ENCODE data around the gene KRT2.

Gene KRT2

GRCh38 chr12:52614381-52615207, 37.4 kb downstream of the KRT2 start:
- DNase-seq: no peak

GRCh38 chr12:52613384-52614030, 38.5 kb downstream of the KRT2 start:
- DNase-seq: no peak

GRCh38 chr12:52612431-52613383, 39.3 kb downstream of the KRT2 start:
- DNase-seq: no peak

GRCh38 chr12:52611080-52611468, 40.9 kb downstream of the KRT2 start:
- no peak for DNase-seq

GRCh38 chr12:52608826-52609630, 43.0 kb downstream of the KRT2 start:
- no peak for DNase-seq

GRCh38 chr12:52608161-52608560, 43.9 kb downstream of the KRT2 start:
- no peak for DNase-seq

- DNase-seq: no peak
These were observed 44.7 kb downstream of the KRT2 start for GRCh38 chr12:52607314-52607713.

- DNase-seq: no peak
These were observed 45.3 kb downstream of the KRT2 start for GRCh38 chr12:52606581-52607218.

- DNase-seq: no peak
These were observed 45.9 kb downstream of the KRT2 start for GRCh38 chr12:52606096-52606495.

- DNase-seq: no peak
These were observed 46.5 kb downstream of the KRT2 start for GRCh38 chr12:52605542-52605941.

- DNase-seq: no peak
These were observed 47.2 kb downstream of the KRT2 start for GRCh38 chr12:52604859-52605258.

GRCh38 chr12:52603314-52603713, 48.7 kb downstream of the KRT2 start:
- DNase-seq: no peak

GRCh38 chr12:52602552-52602951, 49.5 kb downstream of the KRT2 start:
- no peak for DNase-seq

GRCh38 chr12:52601671-52602070, 50.3 kb downstream of the KRT2 start:
- no peak for DNase-seq

GRCh38 chr12:52600941-52601481, 51.0 kb downstream of the KRT2 start, which contains the start of gene KRT72:
Gene KRT72 (minus strand): TSS chr12:52601463. CDS start chr12:52601452, 11 bp downstream.
- DNase-seq: no peak

GRCh38 chr12:52600475-52600874, 51.5 kb downstream of the KRT2 start:
- DNase-seq: no peak

- DNase-seq: no peak
These were observed 51.9 kb downstream of the KRT2 start for GRCh38 chr12:52600071-52600470.

GRCh38 chr12:52598966-52599365, 53.0 kb downstream of the KRT2 start:
- no peak for DNase-seq
